A549 (cell line): ENCODE measurements around the gene KIF18A.

Source experiments
- CEBPB ChIP-seq, 2 experiments: fragments of >200 bp in 1 of 2; sonication (Bioruptor Twin) in 1 of 2; formaldehyde crosslinking in 1 of 2; IDR thresholded peaks; 2 replicates each; pipeline ENCODE4 v1.6.1; 2012 to 2016
- CHD2 ChIP-seq: fragments of 150-350 bp; IDR thresholded peaks from 2 replicates; pipeline ENCODE4 v1.6.1; 2014; ENCODE audit warnings: low read length; ENCODE audit not compliant: partially characterized antibody
- CTCF ChIP-seq: fragments of >200 bp; sonication (Bioruptor Twin); formaldehyde crosslinking; IDR thresholded peaks from 3 replicates; pipeline ENCODE4 v1.5.1; 2016
- GATA3 ChIP-seq: IDR thresholded peaks from 2 replicates; pipeline ENCODE4 v1.6.1; 2012; ENCODE audit warnings: borderline replicate concordance
- JUNB ChIP-seq: fragments of >200 bp; sonication (Bioruptor Twin); formaldehyde crosslinking; IDR thresholded peaks from 2 replicates; pipeline ENCODE4 v1.6.1; 2016
- NR3C1 ChIP-seq: fragments of >200 bp; sonication (Bioruptor Twin); formaldehyde crosslinking; IDR thresholded peaks from 3 replicates; pipeline ENCODE4 v1.6.1; 2017
- PBX3 ChIP-seq: IDR thresholded peaks from 2 replicates; pipeline ENCODE4 v1.6.1; 2012
- POLR2A ChIP-seq: IDR thresholded peaks from 2 replicates; pipeline ENCODE4 v1.6.1; 2012; ENCODE audit warnings: mild to moderate bottlenecking, low read length
- RAD21 ChIP-seq, 2 experiments: fragments of >200 bp in 1 of 2; sonication (Bioruptor Twin) in 1 of 2; formaldehyde crosslinking in 1 of 2; IDR thresholded peaks in 1 of 2; conservative IDR thresholded peaks in 1 of 2; 2 replicates in 1 of 2; 3 replicates in 1 of 2; pipeline ENCODE4 v1.6.1; 2012 to 2018; ENCODE audit warnings: inconsistent platforms in 1 of 2
- RCOR1 ChIP-seq: fragments of 150-350 bp; IDR thresholded peaks from 2 replicates; pipeline ENCODE4 v1.6.1; 2014; ENCODE audit warnings: antibody characterized with exemption, low read length, low read depth
- REST ChIP-seq: fragments of 200-600 bp; sonication (generic); IDR thresholded peaks from 2 replicates; pipeline ENCODE4 v1.6.1; 2016; ENCODE audit warnings: antibody characterized with exemption, mild to moderate bottlenecking, moderate library complexity
- RFX5 ChIP-seq: fragments of 450-650 bp; IDR thresholded peaks from 2 replicates; pipeline ENCODE4 v1.7.1; 2014; ENCODE audit warnings: antibody characterized with exemption, mild to moderate bottlenecking, moderate library complexity
- TP53 ChIP-seq: fragments of 250-450 bp; sonication (Bioruptor Pico); IDR thresholded peaks from 2 replicates; pipeline ENCODE4 v1.5.0; 2021; ENCODE audit warnings: mild to moderate bottlenecking, moderate library complexity

- TF ChIP-seq REST = no peak
- no peak for TF ChIP-seq GATA3
- no peak for TF ChIP-seq CTCF
- TF ChIP-seq NR3C1 = no peak
- no peak for TF ChIP-seq PBX3
- no peak for TF ChIP-seq TP53 (CRISPR knock-in tag)
- TF ChIP-seq RAD21 (conservative IDR thresholded peaks at IDR 0.05 in 1 of 2, IDR thresholded peaks at IDR 0.05 in 1 of 2) = no peak
- TF ChIP-seq JUNB = no peak
- no peak for TF ChIP-seq POLR2A
- TF ChIP-seq CHD2 = no peak
- TF ChIP-seq CEBPB (IDR thresholded peaks at IDR 0.05) = no peak
- TF ChIP-seq RCOR1 = no peak
- no peak for TF ChIP-seq RFX5
Observed at GRCh38 chr11:28003615-28004014, 104.3 kb downstream of the KIF18A start.
